ENCODE results near the gene FAM20C. TPM values are rescaled to one million over a fixed set of nuclear protein-coding genes. Genes with fewer than 3 reads are reported as not detected.

Gene FAM20C
- total RNA-seq, 1 donor from 2014 or later, result 99.2 TPM

GRCh38 chr7:270351-270983 is 78.1 kb downstream of the FAM20C start:
- no peak for DNase-seq (ENCODE audit: low spot score)

GRCh38 chr7:271266-272107 is 79.1 kb downstream of the FAM20C start:
- DNase-seq (ENCODE audit: low spot score), result no peak

GRCh38 chr7:272108-272615 is 79.8 kb downstream of the FAM20C start:
- no peak for DNase-seq (ENCODE audit: low spot score)

- no peak for DNase-seq (ENCODE audit: low spot score)
Observed at GRCh38 chr7:272631-273030, 80.3 kb downstream of the FAM20C start.

- no peak for DNase-seq (ENCODE audit: low spot score)
Observed at GRCh38 chr7:273327-273726, 81.0 kb downstream of the FAM20C start.

GRCh38 chr7:274266-274665 is 81.9 kb downstream of the FAM20C start:
- no peak for DNase-seq (ENCODE audit: low spot score)

GRCh38 chr7:276230-276835 is 84.0 kb downstream of the FAM20C start:
- no peak for DNase-seq (ENCODE audit: low spot score)

GRCh38 chr7:277228-277627 is 84.9 kb downstream of the FAM20C start:
- no peak for DNase-seq (ENCODE audit: low spot score)

- no peak for DNase-seq (ENCODE audit: low spot score)
Observed at GRCh38 chr7:278081-278480, 85.7 kb downstream of the FAM20C start.

GRCh38 chr7:279821-280220 is 87.5 kb downstream of the FAM20C start:
- DNase-seq (ENCODE audit: low spot score), result no peak

- DNase-seq (ENCODE audit: low spot score), result no peak
Observed at GRCh38 chr7:280461-280860, 88.1 kb downstream of the FAM20C start.

- no peak for DNase-seq (ENCODE audit: low spot score)
Observed at GRCh38 chr7:281637-282036, 89.3 kb downstream of the FAM20C start.

GRCh38 chr7:282621-283020 is 90.2 kb downstream of the FAM20C start:
- no peak for DNase-seq (ENCODE audit: low spot score)

- no peak for DNase-seq (ENCODE audit: low spot score)
Observed at GRCh38 chr7:284762-285722, 92.7 kb downstream of the FAM20C start.

GRCh38 chr7:285731-286130 is 93.4 kb downstream of the FAM20C start:
- DNase-seq (ENCODE audit: low spot score), result no peak

GRCh38 chr7:286266-286665 is 93.9 kb downstream of the FAM20C start:
- DNase-seq (ENCODE audit: low spot score), result no peak

- DNase-seq (ENCODE audit: low spot score), result no peak
Observed at GRCh38 chr7:288671-289101, 96.3 kb downstream of the FAM20C start.

GRCh38 chr7:289209-289755 is 96.9 kb downstream of the FAM20C start:
- DNase-seq (ENCODE audit: low spot score), result no peak

GRCh38 chr7:289756-290553 is 97.6 kb downstream of the FAM20C start, which contains the start of gene FOXL3:
Gene FOXL3 (plus strand): TSS chr7:290170. CDS start chr7:290170, 0 bp downstream.
- DNase-seq (ENCODE audit: low spot score), result no peak
